HEK293T (cell line): ENCODE measurements around the gene NPAT.

Experiments used
- CTBP1 ChIP-seq: fragments of 450-650 bp; IDR thresholded peaks from 2 replicates; pipeline ENCODE4 v1.6.1; 2016; ENCODE audit warnings: borderline replicate concordance
- FOXM1 ChIP-seq: fragments of 450-650 bp; IDR thresholded peaks from 2 replicates; pipeline ENCODE4 v1.6.1; 2017; ENCODE audit warnings: mild to moderate bottlenecking, borderline replicate concordance
- ZNF384 ChIP-seq: fragments of 450-650 bp; IDR thresholded peaks from 2 replicates; pipeline ENCODE4 v1.6.1; 2016

GRCh38 chr11:108218455-108218854 lies 4.0 kb downstream of the NPAT start:
- no peak for TF ChIP-seq ZNF384
- TF ChIP-seq FOXM1: no peak
- no peak for TF ChIP-seq CTBP1
